IPS-15b (cell line): ENCODE measurements around the gene CCDC97.
A peak's percentile ranks its signal among the peaks of the same experiment; 100 is the strongest.

ENCODE experiments used
- H3K27me3 ChIP-seq: one replicate; pipeline ENCODE4 v1.6.1; 2013; ENCODE audit warnings: low read length; ENCODE audit not compliant: control insufficient read depth, insufficient read depth
- H3K36me3 ChIP-seq: one replicate; pipeline ENCODE4 v1.6.1; 2013; ENCODE audit warnings: low read length; ENCODE audit not compliant: control insufficient read depth, insufficient read depth
- H3K4me1 ChIP-seq: one replicate; pipeline ENCODE4 v1.6.1; 2013; ENCODE audit warnings: mild to moderate bottlenecking, low read length; ENCODE audit not compliant: control insufficient read depth, insufficient read depth
- H3K4me3 ChIP-seq: one replicate; pipeline ENCODE4 v1.5.1; 2013; ENCODE audit warnings: low read depth, low read length
- H3K9ac ChIP-seq: one replicate; pipeline ENCODE4 v1.6.1; 2013; ENCODE audit warnings: low read depth, mild to moderate bottlenecking, low read length
- H3K9me3 ChIP-seq: one replicate; pipeline ENCODE4 v1.6.1; 2013; ENCODE audit warnings: mild to moderate bottlenecking, low read length; ENCODE audit not compliant: control insufficient read depth, insufficient read depth

Gene CCDC97

DNA sequence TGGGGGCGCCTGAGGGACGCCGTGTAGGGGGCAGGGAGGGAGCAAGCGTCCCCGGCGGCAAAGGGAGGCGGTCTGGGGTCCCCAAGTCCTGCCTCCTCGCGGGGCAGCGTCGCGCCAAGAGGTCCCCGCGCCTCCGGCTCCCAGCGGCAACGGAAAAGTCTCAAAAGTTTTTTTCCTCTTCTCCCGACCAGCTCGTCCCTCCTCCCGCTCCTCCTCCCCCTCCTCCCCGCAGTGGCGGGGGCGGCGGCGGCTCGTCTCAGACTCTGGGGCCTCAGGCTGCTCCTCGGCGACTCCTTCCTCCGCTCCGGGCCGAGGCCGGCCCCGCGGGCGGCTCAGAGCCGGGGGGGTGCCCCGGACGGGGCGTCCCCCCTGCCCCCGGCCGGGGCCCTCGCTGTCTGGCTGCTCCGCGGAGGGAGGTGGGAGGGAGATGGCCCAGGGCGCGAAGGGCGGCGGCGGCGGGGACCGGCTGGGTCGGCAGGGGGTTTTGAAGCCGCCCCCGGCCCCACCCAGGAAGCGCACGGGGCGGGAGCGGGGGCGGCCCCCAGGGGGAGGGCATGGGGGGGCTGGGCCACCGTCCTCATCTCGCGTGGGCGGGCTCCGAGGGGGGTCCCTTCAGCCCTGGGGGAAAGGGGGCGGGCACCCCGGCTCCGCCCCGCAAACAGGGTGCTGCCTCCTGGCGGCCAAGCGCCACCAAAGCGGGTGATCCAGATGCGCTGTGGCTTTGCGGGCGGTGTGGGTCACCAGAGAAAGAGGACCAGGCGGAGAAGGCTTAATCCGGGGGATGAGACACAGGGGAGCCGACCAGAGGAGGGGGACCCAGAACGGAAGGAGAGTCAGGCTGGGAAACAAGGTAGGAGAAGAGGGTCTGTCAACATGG lies 43.7 kb downstream of the CCDC97 start, which contains the start of gene TGFB1:
TGFB1 (minus strand) TSS at position 457 of the 877 bp plus-strand sequence. CDS start 878 bp downstream, outside the sequence.
- Histone ChIP-seq H3K36me3 (no peaks in the 10 kb centered on the region), H3K27me3 (peaks cover 19% of the 10 kb centered on the region), H3K9ac (peak within 1 kb of the TSS; percentile 73), H3K9me3 (no peaks in the 10 kb centered on the region), H3K4me3 (peak within 1 kb of the TSS; percentile 56), H3K4me1 (peaks cover 3% of the 10 kb centered on the region)

DNA sequence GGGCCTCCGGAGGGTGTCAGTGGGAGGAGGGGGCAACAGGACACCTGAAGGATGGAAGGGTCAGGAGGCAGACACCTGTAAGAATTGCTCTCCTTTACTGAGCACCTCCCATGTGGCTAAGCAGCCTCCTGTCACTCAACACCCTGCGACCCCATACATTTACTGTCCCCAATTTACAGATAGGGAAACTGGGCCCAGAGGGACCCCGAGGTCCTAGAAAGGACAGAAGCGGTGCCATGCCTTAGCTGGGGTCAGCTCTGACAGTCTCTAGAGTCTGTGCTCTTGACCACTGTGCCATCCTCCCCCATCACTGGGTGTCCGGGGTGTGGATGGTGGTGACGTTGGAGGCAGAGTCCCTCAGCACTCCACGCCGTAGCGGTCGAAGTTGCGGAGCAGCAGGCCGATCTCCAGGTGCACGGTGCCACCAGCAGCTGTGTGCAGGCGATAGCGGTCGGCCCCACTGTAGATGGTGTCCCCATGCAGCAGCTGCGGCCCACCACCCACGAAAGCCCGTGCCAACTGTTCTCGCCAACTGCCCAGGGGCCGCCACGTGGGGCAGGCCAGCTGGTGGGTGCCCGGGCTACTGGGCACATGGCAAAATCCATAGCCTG lies 44.5 kb downstream of the CCDC97 start:
- no peak overlapping the region for H3K9ac ChIP-seq
- H3K36me3 ChIP-seq = no peaks in the 10 kb centered on the region
- H3K27me3 ChIP-seq = peaks cover 19% of the 10 kb centered on the region
- H3K4me3 ChIP-seq = peak overlapping the region; percentile 56
- peaks cover 3% of the 10 kb centered on the region for H3K4me1 ChIP-seq
- H3K9me3 ChIP-seq = no peaks in the 10 kb centered on the region

DNA sequence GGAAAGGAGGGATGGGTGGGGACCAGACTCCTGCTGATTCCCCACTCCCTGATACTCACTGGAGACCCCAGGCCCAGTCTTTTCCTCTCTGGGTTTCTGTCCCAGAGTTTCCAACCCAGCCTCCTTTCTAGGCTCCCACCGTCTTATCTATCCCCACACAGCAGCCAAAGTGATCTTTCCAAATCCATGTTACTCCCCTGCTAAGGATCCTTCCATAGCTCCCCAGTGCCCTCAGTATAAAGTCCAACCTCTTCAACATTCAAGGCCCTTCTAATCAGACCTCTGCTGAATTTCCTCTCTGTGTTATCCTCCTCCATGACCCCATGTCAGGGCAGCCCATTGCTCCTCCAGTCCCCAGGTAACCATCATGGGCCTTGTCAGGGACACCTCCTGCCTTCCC lies 45.1 kb downstream of the CCDC97 start:
- Histone ChIP-seq H3K4me3 (no peak overlapping the region), H3K36me3 (no peaks in the 10 kb centered on the region), H3K9me3 (no peaks in the 10 kb centered on the region), H3K9ac (no peak overlapping the region), H3K4me1 (peaks cover 3% of the 10 kb centered on the region), H3K27me3 (peaks cover 19% of the 10 kb centered on the region)

DNA sequence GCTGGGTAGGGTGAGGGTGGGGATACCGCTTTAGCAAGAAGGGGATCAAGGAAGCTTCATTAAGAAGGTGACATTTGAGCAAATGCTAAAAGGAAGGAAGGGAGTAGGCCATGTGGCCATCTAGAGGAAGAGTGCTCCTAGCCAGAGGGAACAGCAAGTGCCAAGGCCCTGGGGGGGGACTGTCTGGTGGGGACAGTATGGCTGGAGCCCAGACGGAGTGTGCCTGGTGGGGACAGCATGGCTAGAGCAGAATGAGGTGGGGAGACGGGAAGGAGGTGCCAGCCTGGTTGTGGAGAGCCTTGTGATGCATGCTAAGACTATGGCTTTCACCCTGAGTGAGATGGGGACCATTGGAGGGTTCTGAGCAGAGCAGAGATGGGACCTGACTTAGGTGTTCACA lies 45.8 kb downstream of the CCDC97 start:
- no peak overlapping the region for H3K9ac ChIP-seq
- H3K9me3 ChIP-seq = no peaks in the 10 kb centered on the region
- H3K27me3 ChIP-seq = peaks cover 17% of the 10 kb centered on the region
- H3K4me3 ChIP-seq = no peak overlapping the region
- peaks cover 3% of the 10 kb centered on the region for H3K4me1 ChIP-seq
- no peaks in the 10 kb centered on the region for H3K36me3 ChIP-seq

DNA sequence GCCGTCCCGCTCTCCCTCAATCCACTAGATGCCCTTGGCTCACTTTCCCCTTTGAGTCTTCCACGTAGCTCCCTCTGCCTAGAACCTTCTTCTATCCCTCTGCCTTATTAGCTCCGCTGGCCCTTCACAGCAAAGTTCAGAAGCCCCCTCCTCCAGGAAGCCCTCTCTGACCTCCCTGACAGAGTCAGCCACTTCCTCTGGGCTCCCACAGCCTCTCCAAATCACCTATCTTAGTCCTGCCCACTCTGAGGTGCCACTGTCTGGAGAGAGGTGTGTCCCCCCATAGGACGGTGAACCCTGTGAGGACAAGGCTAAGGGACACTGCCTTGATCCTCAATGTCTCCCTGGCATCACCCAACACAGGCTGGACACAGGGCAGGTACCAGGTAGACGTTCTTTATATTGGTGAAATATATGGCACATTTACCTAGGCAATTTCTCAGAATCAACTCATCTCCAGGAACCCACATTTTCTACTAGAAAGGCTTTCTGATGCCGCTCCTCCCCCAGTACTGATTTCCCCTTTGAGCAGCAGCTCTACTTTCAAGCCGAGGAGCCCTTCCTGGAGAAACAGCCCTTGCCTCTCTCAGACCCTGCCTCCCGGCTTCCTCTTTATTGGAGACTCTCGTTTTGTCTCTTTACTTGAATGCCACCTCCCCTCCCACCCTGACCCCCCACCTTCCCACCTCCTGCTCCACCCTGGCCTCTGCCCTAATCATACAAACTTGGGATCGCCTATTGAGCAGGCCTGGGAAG lies 47.2 kb downstream of the CCDC97 start:
- Histone ChIP-seq H3K36me3 (no peaks in the 10 kb centered on the region), H3K27me3 (peaks cover 5% of the 10 kb centered on the region), H3K4me3 (no peak overlapping the region), H3K4me1 (peaks cover 3% of the 10 kb centered on the region), H3K9me3 (no peaks in the 10 kb centered on the region), H3K9ac (no peak overlapping the region)

DNA sequence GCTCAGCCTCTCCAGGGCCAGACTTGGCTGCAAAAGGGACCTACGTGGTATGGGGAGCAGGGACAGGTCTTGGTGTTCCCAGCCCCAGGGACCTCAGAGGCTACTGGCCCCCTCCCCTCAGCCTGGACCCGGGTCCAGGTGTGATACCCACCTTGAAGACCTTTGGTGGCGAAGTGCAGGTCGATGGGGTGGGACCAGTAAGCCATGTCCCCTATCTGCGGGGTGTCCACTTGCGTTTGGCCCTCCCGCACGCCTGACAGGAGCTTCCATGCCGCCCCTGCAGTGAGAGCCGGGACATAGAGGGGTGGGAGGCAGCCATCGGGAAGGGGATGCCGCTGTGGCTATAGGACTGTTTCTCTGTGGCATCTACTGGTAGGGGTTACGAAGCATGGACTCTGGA lies 47.8 kb downstream of the CCDC97 start:
- Histone ChIP-seq H3K9ac (no peak overlapping the region), H3K4me1 (peaks cover 3% of the 10 kb centered on the region), H3K36me3 (no peaks in the 10 kb centered on the region), H3K4me3 (no peak overlapping the region), H3K27me3 (peaks cover 3% of the 10 kb centered on the region), H3K9me3 (no peaks in the 10 kb centered on the region)

DNA sequence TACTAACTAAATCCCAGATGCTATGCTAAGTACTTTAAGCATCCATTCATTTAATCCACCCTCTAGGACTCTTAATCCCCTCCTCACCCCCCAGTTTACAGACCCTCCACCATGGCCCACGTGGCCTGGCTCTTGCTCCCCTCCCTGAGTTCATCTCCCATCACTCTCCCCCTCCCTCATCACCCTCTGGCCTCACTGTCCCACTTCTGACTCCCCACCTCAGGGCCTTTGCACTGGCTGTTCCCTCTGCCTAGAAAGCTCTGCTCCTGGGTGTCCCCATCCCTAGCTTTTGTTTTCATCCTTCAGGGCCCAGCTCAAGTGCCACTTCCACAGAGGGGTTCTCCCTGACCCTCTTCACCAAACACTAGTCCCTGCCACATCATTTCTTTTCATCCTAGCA lies 49.8 kb downstream of the CCDC97 start:
- Histone ChIP-seq H3K9me3 (no peaks in the 10 kb centered on the region), H3K4me1 (peaks cover 4% of the 10 kb centered on the region), H3K9ac (no peak overlapping the region), H3K36me3 (no peaks in the 10 kb centered on the region), H3K27me3 (peaks cover 3% of the 10 kb centered on the region), H3K4me3 (no peak overlapping the region)

DNA sequence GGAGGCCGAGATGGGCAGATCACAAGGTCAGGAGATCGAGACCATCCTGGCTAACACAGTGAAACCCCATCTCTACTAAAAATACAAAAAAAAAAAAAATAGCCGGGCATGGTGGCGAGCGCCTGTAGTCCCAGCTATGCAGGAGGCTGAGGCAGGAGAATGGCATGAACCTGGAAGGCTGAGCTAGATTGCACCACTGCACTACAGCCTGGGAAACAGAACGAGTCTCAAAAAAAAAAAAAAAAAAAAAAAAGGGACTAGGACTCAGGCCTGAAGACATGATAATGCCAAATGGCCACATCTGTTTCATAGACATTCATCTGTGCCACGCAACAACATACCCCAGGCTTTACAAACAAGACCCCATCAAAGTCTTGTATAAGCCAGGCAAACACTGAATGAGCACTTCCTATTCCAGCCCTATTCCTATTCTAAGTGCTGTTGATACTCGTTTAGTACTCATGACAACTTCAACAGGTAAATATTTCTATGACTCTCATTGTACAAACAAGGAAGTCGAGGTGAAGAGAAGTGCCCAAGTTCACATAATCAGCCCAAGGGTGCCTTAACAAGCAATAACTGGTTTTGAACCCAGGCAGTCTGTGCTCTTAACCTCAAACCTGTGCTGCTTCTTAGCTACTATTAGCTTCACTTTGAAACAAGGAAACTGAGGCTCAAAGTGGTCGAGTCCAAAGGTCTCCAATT lies 52.3 kb downstream of the CCDC97 start:
- H3K9ac ChIP-seq = no peak overlapping the region
- peaks cover 4% of the 10 kb centered on the region for H3K4me1 ChIP-seq
- H3K4me3 ChIP-seq = no peak overlapping the region
- H3K27me3 ChIP-seq = no peaks in the 10 kb centered on the region
- no peaks in the 10 kb centered on the region for H3K36me3 ChIP-seq
- H3K9me3 ChIP-seq = no peaks in the 10 kb centered on the region

DNA sequence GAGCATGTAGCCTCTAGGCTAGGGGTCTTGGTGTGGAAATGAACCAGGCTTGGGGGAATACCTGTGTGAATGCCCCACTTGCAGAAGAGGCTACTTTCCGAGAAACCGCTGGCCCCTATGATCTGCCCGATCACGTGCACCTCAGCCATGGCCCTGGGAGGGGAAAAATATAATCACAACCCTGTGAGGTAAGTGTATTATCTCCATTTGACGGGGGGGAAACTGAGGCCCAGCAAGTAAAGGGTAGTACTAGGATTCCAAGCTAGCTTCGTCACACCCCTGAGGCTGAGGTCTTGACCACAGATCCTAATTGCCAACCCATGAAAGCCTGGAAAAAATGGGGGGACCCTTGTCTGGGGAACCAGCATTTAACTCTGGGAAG lies 53.4 kb downstream of the CCDC97 start:
- Histone ChIP-seq H3K36me3 (no peaks in the 10 kb centered on the region), H3K27me3 (no peaks in the 10 kb centered on the region), H3K4me1 (peaks cover 4% of the 10 kb centered on the region), H3K4me3 (peak overlapping the region; percentile 100), H3K9ac (peak overlapping the region; percentile 54), H3K9me3 (no peaks in the 10 kb centered on the region)

DNA sequence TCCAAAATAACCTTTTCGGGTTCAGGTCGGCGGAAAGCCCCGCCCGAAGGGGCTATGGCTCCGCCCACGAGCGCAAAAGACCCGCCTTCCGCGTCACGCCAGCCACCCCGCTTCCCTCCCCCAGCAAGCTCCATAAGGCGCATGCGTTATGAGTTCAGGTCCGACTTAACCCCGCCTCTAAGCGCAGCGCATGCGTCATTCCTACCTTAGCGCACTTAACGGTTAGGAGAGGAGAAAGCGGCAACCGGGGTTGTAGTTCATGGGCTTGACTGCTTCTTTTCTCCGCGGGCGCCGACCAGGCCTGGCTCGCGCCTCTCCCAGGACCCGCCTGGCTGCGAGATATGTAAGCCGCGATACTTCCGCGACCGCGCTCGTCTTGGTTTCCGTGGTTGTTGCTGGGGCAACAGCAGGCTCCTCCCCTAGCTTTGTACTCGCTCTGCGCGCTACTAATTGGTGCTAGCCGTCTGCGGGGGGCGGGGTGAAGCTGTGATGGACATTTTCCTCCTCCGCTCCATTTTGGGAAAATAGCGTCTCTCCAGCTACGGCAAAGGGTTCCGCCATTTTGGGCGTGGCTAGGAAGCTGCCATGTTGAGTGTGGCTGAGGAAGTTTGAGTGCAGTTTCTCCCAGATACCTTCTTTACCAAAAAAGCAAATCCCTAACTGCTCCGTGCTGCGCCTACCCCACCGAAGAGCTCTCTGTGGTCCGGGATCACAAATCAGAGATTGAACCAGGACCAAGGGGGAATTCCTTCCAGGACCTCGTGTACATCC lies 54.0 kb downstream of the CCDC97 start, which contains the start of gene B9D2:
B9D2 (minus strand) TSS at position 397 of the 771 bp plus-strand sequence. CDS start 630 bp downstream, outside the sequence.
- H3K9ac ChIP-seq = peak within 1 kb of the TSS; percentile 92
- H3K4me3 ChIP-seq = peak within 1 kb of the TSS; percentile 100
- H3K27me3 ChIP-seq = no peaks in the 10 kb centered on the region
- H3K9me3 ChIP-seq = no peaks in the 10 kb centered on the region
- peaks cover 4% of the 10 kb centered on the region for H3K4me1 ChIP-seq
- H3K36me3 ChIP-seq = no peaks in the 10 kb centered on the region
